ENCODE data around the gene PIK3CB.

- TF ChIP-seq, protein P1, sequence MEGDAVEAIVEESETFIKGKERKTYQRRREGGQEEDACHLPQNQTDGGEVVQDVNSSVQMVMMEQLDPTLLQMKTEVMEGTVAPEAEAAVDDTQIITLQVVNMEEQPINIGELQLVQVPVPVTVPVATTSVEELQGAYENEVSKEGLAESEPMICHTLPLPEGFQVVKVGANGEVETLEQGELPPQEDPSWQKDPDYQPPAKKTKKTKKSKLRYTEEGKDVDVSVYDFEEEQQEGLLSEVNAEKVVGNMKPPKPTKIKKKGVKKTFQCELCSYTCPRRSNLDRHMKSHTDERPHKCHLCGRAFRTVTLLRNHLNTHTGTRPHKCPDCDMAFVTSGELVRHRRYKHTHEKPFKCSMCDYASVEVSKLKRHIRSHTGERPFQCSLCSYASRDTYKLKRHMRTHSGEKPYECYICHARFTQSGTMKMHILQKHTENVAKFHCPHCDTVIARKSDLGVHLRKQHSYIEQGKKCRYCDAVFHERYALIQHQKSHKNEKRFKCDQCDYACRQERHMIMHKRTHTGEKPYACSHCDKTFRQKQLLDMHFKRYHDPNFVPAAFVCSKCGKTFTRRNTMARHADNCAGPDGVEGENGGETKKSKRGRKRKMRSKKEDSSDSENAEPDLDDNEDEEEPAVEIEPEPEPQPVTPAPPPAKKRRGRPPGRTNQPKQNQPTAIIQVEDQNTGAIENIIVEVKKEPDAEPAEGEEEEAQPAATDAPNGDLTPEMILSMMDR (IDR thresholded peaks at IDR 0.05) = no peak
- TF ChIP-seq POLR2A (IDR thresholded peaks at IDR 0.05) = no peak
Observed at GRCh38 chr3:138684396-138684795, 150.3 kb downstream of the PIK3CB start.

Measured in heart left ventricle (tissue), 13 donors.